DND-41 (cell line): ENCODE results near the gene AKAP6.

ENCODE experiments used
- CTCF ChIP-seq: IDR thresholded peaks from 2 replicates; pipeline ENCODE4 v1.5.1; 2012; ENCODE audit warnings: borderline replicate concordance, low read length, moderate library complexity, mild to moderate bottlenecking; ENCODE audit not compliant: poor library complexity, severe bottlenecking; ENCODE audit errors: extremely low read depth
- EZH2 ChIP-seq: IDR thresholded peaks from 3 replicates; pipeline ENCODE4 v1.6.1; 2012; ENCODE audit warnings: borderline replicate concordance, low read depth, mild to moderate bottlenecking, moderate library complexity, low read length, inconsistent platforms; ENCODE audit not compliant: severe bottlenecking

GRCh38 chr14:32809255-32809654 is 480.2 kb downstream of the AKAP6 start:
- TF ChIP-seq CTCF (no peak), EZH2 (no peak)
